Glutamatergic neuron (in vitro differentiated cells): ENCODE data around the gene COQ3. TPM values are rescaled to one million over a fixed set of nuclear protein-coding genes. Genes with fewer than 3 reads are reported as not detected.
"Not testable (repeated sequence)": the region's sequence is repeated elsewhere in the genome, so short reads cannot be mapped to it uniquely, and the experiment has no call there.

ENCODE experiments used
- DNase-seq: peaks from one replicate; pipeline ENCODE4 v3.0.0; 2022
- H3K27ac Mint-ChIP-seq: one replicate; pipeline ENCODE4 v1.8.0; 2020; ENCODE audit warnings: mild to moderate bottlenecking, mixed read lengths, inconsistent platforms; ENCODE audit not compliant: unreplicated experiment
- H3K27me3 Mint-ChIP-seq: one replicate; pipeline ENCODE4 v1.8.0; 2020; ENCODE audit warnings: mild to moderate bottlenecking, moderate library complexity, mixed read lengths, inconsistent platforms; ENCODE audit not compliant: unreplicated experiment
- H3K36me3 Mint-ChIP-seq: one replicate; pipeline ENCODE4 v1.8.0; 2020; ENCODE audit warnings: mild to moderate bottlenecking, mixed read lengths, inconsistent platforms; ENCODE audit not compliant: unreplicated experiment
- H3K4me1 Mint-ChIP-seq: one replicate; pipeline ENCODE4 v1.8.0; 2020; ENCODE audit warnings: mild to moderate bottlenecking, low read depth, mixed read lengths, inconsistent platforms; ENCODE audit not compliant: unreplicated experiment
- H3K4me3 Mint-ChIP-seq: one replicate; pipeline ENCODE4 v1.8.0; 2020; ENCODE audit warnings: mild to moderate bottlenecking, mixed read lengths, inconsistent platforms; ENCODE audit not compliant: unreplicated experiment
- H3K9me3 Mint-ChIP-seq: one replicate; pipeline ENCODE4 v1.8.0; 2020; ENCODE audit warnings: mild to moderate bottlenecking, moderate library complexity, mixed read lengths, inconsistent platforms; ENCODE audit not compliant: unreplicated experiment
- total RNA-seq: library from RNA; stranded (reverse); fragmentation: NEBNext Ultra II Directional; extraction: Animal tissue kit (Norgen Biotek cat#: 25700); gene quantifications from one replicate; pipeline ENCODE4 v1.2.1, GENCODE V29; 2021; ENCODE audit not compliant: unreplicated experiment
- TF ChIP-seq, protein P1 (sequence below): fragments of 200-600 bp; sonication (generic); IDR thresholded peaks from one replicate; pipeline ENCODE4 v1.5.0; 2021; ENCODE audit not compliant: partially characterized antibody, unreplicated experiment

Gene COQ3
- total RNA-seq, 1 donor from 2014 or later, result 3.8 TPM

DNA sequence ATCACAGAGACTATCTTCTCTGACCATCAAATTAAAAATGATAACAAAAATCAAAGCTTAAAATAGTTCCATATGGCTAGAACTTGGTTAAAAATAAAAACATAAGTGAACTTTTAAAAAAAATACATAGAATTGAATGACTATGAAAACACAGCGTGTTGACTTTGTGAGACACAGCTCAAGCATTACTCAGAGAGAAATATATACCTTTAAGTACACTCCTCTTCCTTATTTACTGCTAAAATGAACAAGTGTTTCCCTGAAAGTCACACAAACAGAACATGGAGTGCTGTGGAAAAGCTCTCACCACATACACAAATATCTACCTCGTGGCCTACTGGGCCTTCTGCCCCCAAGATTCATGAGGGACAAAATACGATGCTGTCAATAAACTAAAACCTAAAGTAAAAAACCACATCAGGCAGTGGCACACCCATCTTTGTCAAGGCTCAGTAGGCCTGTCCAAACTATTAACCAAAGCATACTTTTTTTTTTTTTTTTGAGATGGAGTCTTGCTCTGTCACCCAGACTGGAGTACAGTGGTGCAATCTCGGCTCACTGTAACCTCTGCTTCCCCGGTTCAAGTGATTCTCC, 52.0 kb downstream of the COQ3 start:
- H3K36me3 Mint-ChIP-seq, result no peaks in the 10 kb centered on the region
- H3K9me3 Mint-ChIP-seq, result no peaks in the 10 kb centered on the region
- no peak for DNase-seq
- H3K27me3 Mint-ChIP-seq, result no peaks in the 10 kb centered on the region
- H3K4me3 Mint-ChIP-seq, result no peak overlapping the region
- no peak overlapping the region for H3K27ac Mint-ChIP-seq
- TF ChIP-seq, protein P1, sequence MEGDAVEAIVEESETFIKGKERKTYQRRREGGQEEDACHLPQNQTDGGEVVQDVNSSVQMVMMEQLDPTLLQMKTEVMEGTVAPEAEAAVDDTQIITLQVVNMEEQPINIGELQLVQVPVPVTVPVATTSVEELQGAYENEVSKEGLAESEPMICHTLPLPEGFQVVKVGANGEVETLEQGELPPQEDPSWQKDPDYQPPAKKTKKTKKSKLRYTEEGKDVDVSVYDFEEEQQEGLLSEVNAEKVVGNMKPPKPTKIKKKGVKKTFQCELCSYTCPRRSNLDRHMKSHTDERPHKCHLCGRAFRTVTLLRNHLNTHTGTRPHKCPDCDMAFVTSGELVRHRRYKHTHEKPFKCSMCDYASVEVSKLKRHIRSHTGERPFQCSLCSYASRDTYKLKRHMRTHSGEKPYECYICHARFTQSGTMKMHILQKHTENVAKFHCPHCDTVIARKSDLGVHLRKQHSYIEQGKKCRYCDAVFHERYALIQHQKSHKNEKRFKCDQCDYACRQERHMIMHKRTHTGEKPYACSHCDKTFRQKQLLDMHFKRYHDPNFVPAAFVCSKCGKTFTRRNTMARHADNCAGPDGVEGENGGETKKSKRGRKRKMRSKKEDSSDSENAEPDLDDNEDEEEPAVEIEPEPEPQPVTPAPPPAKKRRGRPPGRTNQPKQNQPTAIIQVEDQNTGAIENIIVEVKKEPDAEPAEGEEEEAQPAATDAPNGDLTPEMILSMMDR, result no peak
- peaks cover 4% of the 10 kb centered on the region for H3K4me1 Mint-ChIP-seq

DNA sequence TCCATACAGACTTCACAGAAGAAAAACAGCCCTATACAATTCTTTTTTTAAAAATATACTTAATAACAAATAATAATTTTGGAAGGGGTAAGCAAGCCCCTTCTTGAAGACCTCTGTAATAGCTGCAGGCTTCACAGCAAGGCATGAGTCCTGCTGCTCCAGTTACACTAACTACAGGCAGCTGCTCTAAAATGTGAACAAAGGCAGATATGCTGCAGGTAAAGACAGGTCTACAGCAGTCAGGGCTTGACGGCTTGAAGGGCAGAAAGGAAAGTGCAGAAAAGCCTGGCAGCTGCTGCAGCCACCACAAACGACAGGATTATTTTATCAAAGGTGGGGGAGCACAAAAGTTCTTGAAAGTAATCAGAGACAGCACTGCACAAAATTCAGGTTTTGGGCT, 55.8 kb downstream of the COQ3 start:
- H3K4me1 Mint-ChIP-seq, result peaks cover 2% of the 10 kb centered on the region
- H3K36me3 Mint-ChIP-seq, result no peaks in the 10 kb centered on the region
- no peak overlapping the region for H3K27ac Mint-ChIP-seq
- no peak for DNase-seq
- no peak overlapping the region for H3K4me3 Mint-ChIP-seq
- no peaks in the 10 kb centered on the region for H3K27me3 Mint-ChIP-seq
- TF ChIP-seq, protein P1, result no peak
- H3K9me3 Mint-ChIP-seq, result peaks cover 1% of the 10 kb centered on the region

- H3K27me3 Mint-ChIP-seq, DNase-seq, H3K27ac Mint-ChIP-seq: not testable (repeated sequence)
These were observed 58.7 kb downstream of the COQ3 start for GRCh38 chr6:99335298-99335697.

GRCh38 chr6:99334526-99335127, 59.4 kb downstream of the COQ3 start:
- Mint-ChIP-seq H3K27ac (no peak overlapping the region), H3K4me1 (peaks cover 4% of the 10 kb centered on the region), H3K27me3 (no peaks in the 10 kb centered on the region), H3K36me3 (no peaks in the 10 kb centered on the region), H3K4me3 (no peak overlapping the region), H3K9me3 (peaks cover 4% of the 10 kb centered on the region)
- DNase-seq, result no peak
- TF ChIP-seq, protein P1, result peak; percentile 30

More at GRCh38 chr6:99335298-99335697, 58.7 kb downstream of the COQ3 start:
- H3K4me1 Mint-ChIP-seq, H3K4me3 Mint-ChIP-seq, H3K9me3 Mint-ChIP-seq, H3K36me3 Mint-ChIP-seq: not testable (repeated sequence)

GRCh38 chr6:99333068-99333467, 60.9 kb downstream of the COQ3 start:
- TF ChIP-seq, protein P1, result no peak
- DNase-seq, result no peak
- Mint-ChIP-seq H3K4me3 (no peak overlapping the region), H3K27ac (no peak overlapping the region), H3K36me3 (no peaks in the 10 kb centered on the region), H3K27me3 (no peaks in the 10 kb centered on the region), H3K4me1 (peaks cover 2% of the 10 kb centered on the region), H3K9me3 (peaks cover 4% of the 10 kb centered on the region)
